GM19438 (cell line): ENCODE results near the gene SAXO2.
"Not testable (repeated sequence)": the region's sequence is repeated elsewhere in the genome, so short reads cannot be mapped to it uniquely, and the experiment has no call there.

ENCODE experiments used
- ATAC-seq: cut with Tn5 transposase; IDR thresholded peaks from one replicate; pipeline ENCODE4 v1.9.1; 2021; ENCODE audit warnings: low read depth; ENCODE audit not compliant: unreplicated experiment

SAXO2 gene, protein sequence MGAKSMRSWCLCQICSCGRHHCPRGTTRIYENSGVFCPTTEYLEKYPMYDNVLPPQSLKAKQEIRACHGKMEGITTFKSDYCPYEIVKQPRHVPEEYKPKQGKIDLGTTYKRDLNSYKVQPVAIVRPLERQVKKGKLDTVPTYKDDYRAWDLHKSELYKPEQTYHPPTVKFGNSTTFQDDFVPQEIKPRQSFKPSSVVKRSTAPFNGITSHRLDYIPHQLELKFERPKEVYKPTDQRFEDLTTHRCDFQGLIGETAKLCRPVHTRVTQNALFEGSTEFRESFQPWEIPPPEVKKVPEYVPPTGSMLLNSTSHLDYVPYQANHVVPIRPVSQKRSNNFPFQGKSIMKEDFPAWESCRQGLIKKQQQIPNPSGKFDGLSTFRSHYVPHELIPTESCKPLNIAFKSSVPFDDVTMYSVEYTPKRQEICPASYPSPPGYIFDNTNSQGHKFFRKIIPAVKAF

DNA sequence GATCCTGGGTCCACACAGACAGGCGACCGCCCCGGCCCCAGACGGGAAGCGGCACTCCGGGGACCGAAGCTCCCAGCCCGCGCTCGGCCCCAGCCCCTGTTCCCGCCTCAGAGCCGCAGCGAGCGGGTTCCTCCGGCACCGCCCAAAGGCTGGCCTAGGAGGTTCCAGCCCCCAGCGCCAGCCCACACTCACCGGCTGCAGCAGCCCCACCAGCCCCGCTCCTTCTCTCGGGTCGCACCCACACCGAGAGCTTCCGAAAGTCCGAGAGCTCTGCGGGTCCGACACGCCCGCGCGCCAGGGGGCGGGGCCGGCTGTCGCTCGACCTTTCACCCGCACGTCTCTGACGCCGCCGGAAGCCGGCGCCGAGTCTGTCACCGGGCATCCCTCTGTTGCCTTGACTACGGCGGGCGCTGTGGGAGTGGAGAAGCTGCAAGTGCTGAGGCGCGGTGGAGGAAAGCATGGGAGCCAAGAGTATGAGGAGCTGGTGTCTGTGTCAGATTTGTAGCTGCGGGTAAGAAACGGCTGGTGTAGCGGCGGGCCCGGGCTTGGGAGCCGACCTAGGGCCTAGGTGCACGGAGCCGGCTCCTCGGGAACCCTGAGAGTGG is at the start of gene SAXO2, which contains the start of gene EFL1:
TSS of gene SAXO2 (plus strand) at position 397 of the 605 bp plus-strand sequence. CDS start at position 459, 62 bp downstream.
TSS of gene EFL1 (minus strand) at position 313 of the 605 bp plus-strand sequence. CDS start 956 bp downstream, outside the sequence.
- peak; percentile 93 for ATAC-seq

GRCh38 chr15:82216092-82216491 is 46.5 kb upstream of the SAXO2 start:
- not testable (repeated sequence) for ATAC-seq

DNA sequence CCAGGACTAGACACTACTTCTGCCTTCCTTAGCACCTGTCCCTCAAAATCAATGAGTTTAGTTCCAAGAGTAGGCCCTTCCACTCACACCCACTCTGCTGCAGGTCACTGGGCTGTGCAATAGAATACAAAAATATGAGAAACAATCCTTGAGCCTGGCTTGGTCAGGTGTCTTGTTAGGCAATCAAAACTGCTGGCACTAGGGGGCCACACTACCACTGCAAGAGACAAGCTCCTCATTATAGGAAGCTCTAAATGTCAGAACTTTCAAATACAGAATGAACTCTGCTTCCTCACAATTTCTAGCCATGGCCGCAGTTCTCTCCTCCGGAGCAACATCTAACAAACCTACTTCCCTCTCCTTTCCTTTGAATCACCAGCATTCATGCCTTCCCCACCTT is 41.1 kb upstream of the SAXO2 start:
- not testable (repeated sequence) for ATAC-seq

- no peak for ATAC-seq
Measured at GRCh38 chr15:82228750-82229149, 33.9 kb upstream of the SAXO2 start.

DNA sequence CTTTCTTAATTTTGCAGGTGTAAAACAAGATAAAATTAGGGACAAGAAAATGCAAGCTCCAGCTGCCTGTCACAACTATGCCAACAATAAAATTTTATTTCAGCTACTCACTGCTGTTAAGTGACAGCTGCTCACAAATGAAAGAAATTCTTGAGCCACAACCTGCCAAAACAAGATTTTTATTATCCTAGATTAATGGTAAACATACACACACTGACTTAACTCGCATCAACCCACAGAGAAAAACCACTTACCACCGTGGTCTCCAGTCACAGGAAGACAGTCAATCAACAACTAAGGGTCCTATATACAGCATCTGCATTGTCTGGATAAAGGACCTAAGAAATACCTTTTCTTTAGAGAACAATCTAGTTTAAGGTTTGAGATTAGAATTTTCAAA is 31.4 kb upstream of the SAXO2 start:
- ATAC-seq, result no peak

GRCh38 chr15:82231842-82232241 is 30.8 kb upstream of the SAXO2 start:
- ATAC-seq, result no peak

GRCh38 chr15:82237944-82238534 is 24.6 kb upstream of the SAXO2 start:
- not testable (repeated sequence) for ATAC-seq

DNA sequence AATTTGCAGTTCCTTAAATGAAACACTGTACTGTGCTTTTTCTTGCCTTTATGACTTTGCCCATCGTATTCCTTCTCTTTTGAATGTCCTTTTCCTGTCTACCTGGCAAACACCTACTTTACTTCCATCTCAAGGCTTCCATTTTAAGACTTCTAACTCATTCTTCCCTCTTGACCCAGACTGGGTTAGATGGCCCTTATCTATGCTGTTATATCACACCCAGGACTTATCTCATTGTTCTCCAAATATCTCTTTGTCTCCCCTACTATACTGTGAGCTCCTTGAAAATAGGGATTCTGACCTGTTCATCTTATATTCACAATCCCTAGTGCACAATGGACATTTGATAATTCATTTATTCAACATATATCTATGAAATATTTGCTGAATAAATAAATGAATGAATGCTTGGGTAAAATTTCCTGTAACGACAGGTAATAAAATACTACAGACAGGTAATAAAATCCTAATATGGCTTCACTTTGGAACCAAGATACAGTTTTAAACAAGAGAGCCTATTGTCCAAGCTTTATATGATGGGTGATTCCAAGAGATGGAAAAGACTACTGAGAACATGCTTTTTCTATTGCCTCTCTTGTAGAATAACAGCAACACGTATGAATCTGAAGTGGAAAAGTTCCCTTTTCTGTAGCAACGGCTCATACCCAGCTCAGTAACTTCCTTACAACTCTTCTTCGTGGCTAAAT is 22.8 kb upstream of the SAXO2 start:
- ATAC-seq, result no peak

DNA sequence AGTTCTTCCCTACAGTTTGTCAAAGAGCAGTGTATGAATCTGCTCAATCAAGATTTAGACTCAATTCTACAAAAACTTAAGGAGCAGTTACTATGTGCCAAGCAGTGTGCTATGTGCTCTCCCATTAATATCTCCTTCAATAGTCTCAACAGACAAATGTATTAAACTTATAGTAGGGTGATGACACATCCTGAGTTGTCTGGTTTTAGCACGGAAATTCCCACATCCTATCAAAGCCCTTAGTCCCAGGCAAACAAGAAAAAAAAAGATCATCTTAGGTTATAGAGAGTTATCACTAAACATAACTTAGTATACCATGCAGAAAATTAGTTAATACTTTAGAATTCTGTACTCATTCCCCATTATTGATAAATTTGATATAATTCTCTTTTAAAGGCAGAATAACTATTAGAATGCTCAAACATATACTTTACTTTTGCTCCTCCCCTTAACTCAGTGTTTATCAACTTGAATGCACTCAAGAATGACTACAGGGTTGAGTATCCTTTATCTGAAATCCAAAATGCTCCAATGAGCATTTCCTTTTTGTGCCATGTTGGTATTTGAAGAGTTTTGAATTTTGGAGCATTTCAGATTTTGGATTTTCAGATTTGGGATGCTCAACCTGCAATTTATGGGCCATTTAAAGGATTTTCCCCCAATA is 20.6 kb upstream of the SAXO2 start:
- ATAC-seq, result not testable (repeated sequence)

DNA sequence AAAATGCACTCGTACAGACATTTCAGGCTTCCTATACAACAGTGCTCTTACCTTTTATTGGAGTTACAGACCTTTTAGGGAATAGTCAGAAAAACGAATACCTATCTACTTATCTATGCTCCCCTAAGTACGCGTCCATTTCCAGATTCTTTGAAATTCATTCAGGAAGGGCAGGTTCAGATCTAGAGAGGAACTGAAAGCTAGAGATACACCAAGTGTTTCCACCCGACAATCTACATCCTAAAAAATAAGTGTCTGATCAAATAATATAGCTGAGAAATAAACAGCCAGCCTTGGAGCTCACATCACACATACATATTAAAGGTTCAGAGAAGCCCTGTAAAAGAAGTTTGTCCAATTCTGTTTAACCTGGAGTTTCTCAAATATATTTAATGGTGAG is 19.0 kb upstream of the SAXO2 start:
- ATAC-seq, result not testable (repeated sequence)

GRCh38 chr15:82245956-82246355 is 16.7 kb upstream of the SAXO2 start:
- ATAC-seq, result not testable (repeated sequence)

DNA sequence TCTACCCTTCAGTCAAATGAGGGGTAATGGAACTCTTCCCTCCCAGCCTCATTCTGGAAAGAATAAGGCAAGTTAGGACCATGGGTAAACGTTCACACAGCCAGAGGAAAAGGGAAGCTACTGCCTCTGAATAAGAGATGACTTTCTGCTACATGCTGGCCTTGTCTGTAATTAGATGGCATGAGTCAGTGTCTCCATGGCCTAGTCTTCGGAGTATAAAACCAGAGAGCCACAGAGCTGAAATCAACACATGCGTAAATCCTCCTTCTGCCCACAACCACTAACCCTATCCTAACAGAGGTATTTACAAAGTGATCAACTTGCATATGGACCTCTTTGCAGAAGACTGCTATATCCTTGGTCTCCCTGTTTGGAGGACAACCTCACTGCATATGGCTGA is 14.4 kb upstream of the SAXO2 start:
- ATAC-seq, result not testable (repeated sequence)

DNA sequence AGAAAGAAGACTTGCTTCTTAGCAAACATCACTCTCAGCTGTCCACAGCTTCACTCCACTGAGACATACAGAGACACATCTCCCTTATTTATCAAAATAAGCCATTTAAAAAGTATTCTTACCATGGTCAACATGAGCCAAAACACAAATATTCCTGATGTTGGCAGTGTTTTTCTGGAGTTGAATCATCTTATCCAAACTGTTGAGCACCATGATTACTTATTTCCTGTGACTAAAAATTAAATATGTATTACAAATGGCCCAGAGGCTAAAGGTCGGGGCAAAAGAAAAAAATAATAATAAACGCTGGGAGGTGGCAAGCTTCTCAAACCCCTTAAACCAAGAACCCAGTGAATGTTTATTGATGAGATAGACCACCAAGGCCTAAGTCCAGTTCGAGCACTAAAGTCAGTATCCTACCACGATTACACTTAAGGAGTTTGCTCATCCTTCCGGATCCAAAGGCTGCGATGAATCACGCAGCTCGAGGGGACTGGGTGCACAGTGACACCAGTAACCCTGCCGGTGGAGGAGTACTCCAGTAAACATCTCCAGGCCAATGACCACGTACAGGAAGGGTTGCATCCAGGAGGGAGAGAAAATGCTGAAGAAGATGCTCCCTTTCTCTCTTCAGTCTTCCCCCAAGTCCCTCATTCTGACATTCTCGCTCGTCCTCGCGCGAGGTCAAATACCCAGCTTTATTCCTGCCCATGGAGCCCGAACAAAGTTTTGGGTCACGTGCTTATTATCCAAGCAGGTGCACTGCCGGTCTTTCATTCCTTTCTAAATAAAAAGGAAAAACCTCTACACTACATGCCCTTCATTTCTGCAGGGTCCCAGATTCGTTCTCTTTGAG is 824 bp upstream of the SAXO2 start:
- ATAC-seq, result peak; percentile 38

DNA sequence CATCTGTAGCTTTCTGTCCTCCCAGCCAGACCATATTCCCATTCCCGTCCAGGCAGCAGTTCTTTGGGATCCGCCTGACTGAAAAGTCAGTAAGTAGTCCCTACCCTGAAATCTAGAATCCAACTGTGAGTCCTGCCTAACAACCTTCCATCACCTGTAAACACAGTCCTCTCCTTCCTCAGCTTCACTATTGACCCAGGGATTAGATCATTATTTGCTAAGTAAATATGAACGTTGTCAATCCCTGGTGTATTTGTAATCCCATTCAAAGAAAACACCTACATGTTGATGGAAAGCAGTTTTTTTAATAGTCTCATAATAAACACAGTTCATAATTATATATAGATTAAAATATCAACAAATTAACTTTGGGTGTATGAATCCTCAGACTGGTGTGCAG is 732 bp downstream of the SAXO2 start:
- no peak for ATAC-seq

GRCh38 chr15:82267137-82267536 is 4.5 kb downstream of the SAXO2 start:
- ATAC-seq, result not testable (repeated sequence)

DNA sequence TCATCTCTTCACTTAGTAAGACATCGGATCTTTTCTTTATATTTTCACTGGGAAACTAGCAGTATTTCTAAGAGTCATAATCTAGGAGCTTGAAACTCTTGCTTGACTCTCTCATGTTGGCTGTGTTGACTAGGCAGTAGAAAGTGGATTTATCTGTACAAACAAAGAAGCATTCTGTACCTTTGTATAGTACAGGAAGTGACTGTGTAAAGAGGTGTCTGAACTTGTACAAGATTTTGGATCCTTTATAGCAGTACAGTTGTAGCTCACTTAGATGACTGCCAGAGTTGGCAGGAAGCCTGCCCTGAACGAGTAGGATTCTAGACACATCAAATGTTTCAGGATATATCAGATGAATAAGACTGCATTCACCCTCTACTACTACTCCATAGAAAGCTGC is 5.8 kb downstream of the SAXO2 start:
- not testable (repeated sequence) for ATAC-seq

GRCh38 chr15:82272154-82272553 is 9.5 kb downstream of the SAXO2 start:
- ATAC-seq, result no peak

DNA sequence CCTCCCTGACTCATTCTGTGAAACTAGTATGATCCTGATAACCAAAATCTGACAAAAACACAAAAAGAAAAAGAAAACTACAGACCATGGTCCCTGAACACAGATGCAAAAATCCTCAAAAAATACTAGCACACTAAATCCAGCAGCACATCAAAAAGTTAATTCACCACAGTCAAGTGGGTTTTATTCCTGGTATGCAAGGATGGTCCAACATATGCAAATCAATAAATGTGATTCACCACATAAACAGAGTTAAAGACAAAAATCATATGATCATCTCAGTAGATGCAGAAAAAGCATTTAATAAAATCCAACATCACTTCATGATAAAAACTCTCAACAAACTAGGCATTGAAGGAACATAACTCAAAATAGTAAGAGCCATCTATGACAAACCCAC is 12.8 kb downstream of the SAXO2 start:
- ATAC-seq, result no peak

GRCh38 chr15:82281276-82281675 is 18.7 kb downstream of the SAXO2 start:
- ATAC-seq, result not testable (repeated sequence)
